GM19468 (cell line): ENCODE results near the gene SSX1.
"Not testable (repeated sequence)": the region's sequence is repeated elsewhere in the genome, so short reads cannot be mapped to it uniquely, and the experiment has no call there.

Experiments
- ATAC-seq: cut with Tn5 transposase; IDR thresholded peaks from one replicate; pipeline ENCODE4 v1.9.1; 2021; ENCODE audit warnings: mild to moderate bottlenecking, moderate library complexity, moderate number of reproducible peaks; ENCODE audit not compliant: unreplicated experiment; ENCODE audit errors: extremely low read depth

SSX1 gene

GRCh38 chrX:48255062-48255796 is at the start of gene SSX1:
Gene SSX1 (plus strand): TSS chrX:48255392. CDS start chrX:48257242, 1,850 bp downstream.
- not testable (repeated sequence) for ATAC-seq

GRCh38 chrX:48214341-48214740 is 40.9 kb upstream of the SSX1 start:
- not testable (repeated sequence) for ATAC-seq

- not testable (repeated sequence) for ATAC-seq
Observed at GRCh38 chrX:48224196-48224595, 31.0 kb upstream of the SSX1 start.

- ATAC-seq, result not testable (repeated sequence)
Observed at GRCh38 chrX:48252945-48253344, 2.2 kb upstream of the SSX1 start.

GRCh38 chrX:48274365-48274764 is 19.2 kb downstream of the SSX1 start:
- not testable (repeated sequence) for ATAC-seq

- no peak for ATAC-seq
Observed at GRCh38 chrX:48278958-48279357, 23.8 kb downstream of the SSX1 start.

- ATAC-seq, result not testable (repeated sequence)
Observed at GRCh38 chrX:48280729-48281128, 25.5 kb downstream of the SSX1 start.

- no peak for ATAC-seq
Observed at GRCh38 chrX:48306175-48306574, 51.0 kb downstream of the SSX1 start.

GRCh38 chrX:48313996-48314395 is 58.8 kb downstream of the SSX1 start:
- ATAC-seq, result not testable (repeated sequence)
